CD4-positive, alpha-beta T cell treated with Interleukin-10 for 1 hour (primary cell): ENCODE results near the gene NDE1.
"Not testable (repeated sequence)": the region's sequence is repeated elsewhere in the genome, so short reads cannot be mapped to it uniquely, and the experiment has no call there.

Source experiments
- DNase-seq: peaks from one replicate; pipeline ENCODE4 v3.0.0-alpha.2; 2020

The NDE1 gene

DNA sequence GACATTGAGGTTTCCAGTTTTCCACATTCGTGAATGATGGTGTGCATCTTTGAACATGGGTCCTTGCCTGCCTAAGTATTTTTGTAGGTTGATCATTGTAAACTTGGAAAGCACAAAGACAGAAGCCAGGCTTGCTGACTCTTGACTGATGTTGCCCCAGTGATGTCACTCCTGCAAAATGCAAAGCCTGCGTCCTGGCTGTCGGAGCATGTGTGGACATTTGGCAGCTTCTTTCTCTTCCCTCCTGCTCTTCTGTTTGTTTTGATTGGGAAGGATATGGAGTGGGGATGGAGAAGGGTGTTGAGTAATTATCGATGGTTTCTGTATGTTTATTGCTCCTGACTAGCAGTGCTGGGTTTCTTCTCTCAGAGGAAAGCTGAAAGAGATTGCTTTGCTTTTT lies 3.2 kb downstream of the NDE1 start:
- DNase-seq = no peak

DNA sequence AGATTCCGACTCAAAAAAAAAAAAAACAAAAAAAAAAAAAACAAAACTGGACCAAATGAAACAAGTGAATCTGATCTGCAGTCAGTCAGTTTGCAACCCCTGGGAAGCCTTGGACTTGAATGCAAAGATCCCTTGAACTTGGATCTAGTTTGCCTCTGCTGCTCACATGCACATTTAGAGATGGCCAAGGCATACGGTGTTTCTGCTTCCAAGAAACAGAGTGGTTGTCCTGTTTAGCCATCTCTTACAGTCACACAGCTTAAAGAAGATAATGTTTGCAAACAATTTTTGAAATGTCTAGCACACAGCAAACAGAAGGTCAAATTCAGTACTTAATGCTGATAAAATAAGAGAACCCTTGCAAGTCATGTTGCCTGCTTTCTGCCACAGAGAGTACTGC lies 4.5 kb downstream of the NDE1 start:
- DNase-seq = no peak

DNA sequence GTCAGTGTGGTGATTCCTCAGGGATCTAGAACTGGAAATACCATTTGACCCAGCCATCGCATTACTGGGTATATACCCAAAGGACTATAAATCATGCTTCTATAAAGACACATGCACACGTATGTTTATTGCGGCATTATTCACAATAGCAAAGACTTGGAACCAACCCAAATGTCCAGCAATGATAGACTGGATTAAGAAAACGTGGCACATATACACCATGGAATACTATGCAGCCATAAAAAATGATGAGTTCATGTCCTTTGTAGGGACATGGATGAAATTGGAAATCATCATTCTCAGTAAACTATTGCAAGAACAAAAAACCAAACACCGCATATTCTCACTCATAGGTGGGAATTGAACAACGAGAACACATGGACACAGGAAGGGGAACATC lies 5.5 kb downstream of the NDE1 start:
- not testable (repeated sequence) for DNase-seq

- DNase-seq = no peak
Measured at GRCh38 chr16:15658149-15658548, 8.1 kb downstream of the NDE1 start.

DNA sequence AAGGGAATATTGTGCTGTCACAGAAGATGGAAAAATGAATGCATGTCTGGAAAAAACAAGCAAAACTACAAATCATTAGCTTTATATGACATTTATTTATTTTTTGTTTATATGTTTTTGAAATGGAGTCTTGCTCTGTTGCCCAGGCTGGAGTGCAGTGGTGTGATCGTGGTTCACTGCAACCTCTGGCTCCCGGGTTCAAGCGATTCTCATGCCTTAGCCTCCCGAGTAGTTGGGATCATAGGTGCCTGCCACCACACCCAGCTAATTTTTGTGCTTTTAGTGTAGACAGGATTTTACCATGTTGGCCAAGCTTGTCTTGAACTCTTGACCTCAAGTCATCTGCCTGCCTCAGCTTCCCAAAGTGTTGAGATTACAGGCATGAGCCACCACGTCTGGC lies 8.5 kb downstream of the NDE1 start:
- no peak for DNase-seq

DNA sequence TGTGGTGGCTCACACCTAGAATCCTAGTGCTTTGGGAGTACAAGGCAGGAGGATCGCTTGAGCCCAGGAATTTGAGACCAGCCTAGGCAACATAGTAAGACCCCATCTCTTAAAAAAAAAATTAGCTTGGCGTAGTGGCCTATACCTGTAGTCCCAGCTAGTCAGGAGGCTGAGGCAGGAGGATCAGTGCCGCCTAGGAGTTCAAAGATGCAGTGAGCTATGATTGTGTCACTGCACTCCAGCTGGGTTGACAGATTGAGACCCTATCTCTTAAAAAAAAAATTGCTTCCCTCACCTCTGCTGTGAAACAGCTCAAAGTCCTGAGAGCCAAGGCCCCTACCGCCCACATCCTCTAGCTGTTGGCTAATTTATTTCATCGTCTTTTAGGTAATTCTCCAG lies 10.2 kb downstream of the NDE1 start:
- no peak for DNase-seq

GRCh38 chr16:15665107-15665506 lies 15.1 kb downstream of the NDE1 start:
- DNase-seq = no peak

DNA sequence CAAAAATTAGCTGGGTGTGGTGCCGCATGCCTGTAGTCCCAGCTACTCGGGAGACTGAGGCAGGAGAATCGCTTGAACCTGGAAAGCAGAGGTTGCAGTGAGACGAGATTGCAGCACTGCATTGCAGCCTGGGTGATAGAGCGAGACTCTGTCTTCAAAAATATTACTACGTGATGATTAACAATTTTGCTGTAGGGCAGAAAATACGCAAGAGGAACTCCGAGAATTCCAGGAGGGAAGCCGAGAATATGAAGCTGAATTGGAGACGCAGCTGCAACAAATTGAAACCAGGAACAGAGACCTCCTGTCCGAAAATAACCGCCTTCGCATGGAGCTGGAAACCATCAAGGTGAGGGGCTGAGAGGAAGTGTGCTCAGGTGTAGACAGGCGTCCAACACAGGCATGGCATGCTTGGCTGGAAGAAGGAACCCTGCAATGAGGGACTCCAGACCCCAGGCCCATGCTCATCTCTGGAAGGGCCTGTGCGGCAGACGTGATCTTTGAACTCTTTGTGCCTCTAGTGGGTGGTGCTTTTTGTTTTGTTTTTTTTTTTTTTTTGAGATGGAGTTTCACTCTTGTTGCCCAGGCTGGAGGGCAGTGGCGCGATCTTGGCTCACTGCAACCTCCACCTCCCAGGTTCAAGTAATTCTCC lies 17.2 kb downstream of the NDE1 start:
- DNase-seq = no peak

DNA sequence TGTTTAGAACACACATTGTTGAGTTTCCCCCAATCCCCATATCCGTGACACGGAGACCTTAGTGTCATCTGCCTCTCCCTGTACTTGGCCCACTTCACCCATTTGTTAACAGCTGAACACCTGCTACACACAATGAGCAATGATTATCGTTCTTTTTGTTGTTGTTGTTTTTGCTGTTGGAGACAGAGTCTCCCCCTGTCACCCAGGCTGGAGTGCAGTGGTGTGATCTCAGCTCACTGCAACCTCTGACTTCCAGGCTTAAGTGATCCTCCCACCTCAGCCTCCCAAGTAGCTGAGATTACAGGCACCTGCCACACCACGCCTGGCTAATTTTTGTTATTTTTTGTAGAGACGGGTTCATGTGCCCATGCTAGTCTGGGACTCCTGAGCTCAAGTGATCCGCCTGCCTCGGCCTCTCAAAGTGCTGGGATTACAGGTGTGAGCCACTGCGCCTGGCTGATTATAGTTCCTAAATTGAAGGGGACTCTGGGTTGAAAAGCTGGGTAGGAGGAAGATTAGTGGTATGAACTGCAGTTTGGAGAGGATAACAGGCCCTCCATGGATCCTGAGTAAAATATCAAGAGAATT lies 21.6 kb downstream of the NDE1 start:
- DNase-seq = no peak

GRCh38 chr16:15672127-15672513 lies 22.1 kb downstream of the NDE1 start:
- not testable (repeated sequence) for DNase-seq

- DNase-seq = peak; percentile 87
Measured at GRCh38 chr16:15672514-15673167, 22.6 kb downstream of the NDE1 start.

GRCh38 chr16:15674571-15674970 lies 24.5 kb downstream of the NDE1 start:
- DNase-seq = no peak

- DNase-seq = no peak
Measured at GRCh38 chr16:15676506-15676905, 26.5 kb downstream of the NDE1 start.

DNA sequence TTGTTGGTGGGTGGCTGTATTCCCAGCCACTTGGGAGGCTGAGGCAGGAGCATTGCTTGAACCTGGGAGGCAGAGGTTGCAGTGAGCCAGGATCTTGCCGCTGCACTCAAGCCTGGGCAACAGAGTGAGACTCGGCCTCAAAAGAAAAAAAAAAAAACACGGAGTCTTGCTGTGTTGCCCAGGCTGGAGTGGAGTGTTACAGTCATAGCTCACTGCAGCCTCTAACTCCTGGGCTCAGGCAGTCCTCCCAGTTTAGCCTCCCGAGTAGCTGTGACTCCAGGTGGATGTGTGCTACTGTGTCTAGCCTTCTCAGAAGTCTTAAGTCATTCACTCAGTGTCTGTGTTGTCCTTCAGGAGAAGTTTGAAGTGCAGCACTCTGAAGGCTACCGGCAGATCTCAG lies 27.4 kb downstream of the NDE1 start:
- no peak for DNase-seq

DNA sequence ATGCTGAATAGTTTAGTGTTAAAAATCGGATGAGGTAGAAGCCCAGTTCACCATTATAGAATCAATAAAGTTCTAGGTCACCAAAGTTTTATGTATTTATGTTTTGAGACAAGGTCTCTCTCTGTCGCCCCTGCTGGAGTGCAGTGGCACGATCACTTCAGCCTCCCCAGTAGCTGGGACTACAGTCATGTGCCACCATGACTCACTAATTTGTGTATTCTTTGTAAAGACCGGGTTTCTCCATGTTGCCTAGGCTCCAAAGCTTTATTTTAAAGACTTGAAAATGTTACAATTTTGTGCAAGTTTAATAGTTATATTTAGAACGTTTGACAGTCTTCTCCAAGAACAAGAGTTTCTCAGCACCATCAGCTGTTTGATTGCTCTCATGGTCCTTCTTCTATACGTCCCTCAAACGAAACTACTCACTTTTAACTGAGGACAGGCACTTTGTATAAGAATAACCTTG lies 32.1 kb downstream of the NDE1 start:
- peak; percentile 51 for DNase-seq

- no peak for DNase-seq
Measured at GRCh38 chr16:15686287-15686686, 36.2 kb downstream of the NDE1 start.

GRCh38 chr16:15689290-15689689 lies 39.2 kb downstream of the NDE1 start:
- DNase-seq = no peak

DNA sequence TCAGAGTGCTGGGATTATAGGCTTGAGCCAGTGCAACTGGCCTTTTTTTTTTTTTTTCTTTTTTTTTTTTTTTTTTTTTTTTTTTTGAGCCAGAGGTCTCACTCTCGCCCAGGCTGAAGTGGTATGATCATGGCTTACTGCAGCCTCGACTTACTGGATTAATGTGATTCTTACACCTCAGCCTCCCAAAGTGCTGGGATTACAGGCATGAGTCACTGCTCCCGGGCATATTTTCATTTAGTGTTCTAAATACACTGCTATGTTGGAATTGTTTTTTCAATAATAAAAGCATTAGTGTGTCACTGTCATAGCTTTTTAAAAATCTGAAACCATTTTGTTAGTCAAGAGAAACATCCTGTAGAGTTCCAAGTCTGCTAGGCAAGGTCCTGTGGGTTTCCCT lies 40.3 kb downstream of the NDE1 start:
- no peak for DNase-seq

DNA sequence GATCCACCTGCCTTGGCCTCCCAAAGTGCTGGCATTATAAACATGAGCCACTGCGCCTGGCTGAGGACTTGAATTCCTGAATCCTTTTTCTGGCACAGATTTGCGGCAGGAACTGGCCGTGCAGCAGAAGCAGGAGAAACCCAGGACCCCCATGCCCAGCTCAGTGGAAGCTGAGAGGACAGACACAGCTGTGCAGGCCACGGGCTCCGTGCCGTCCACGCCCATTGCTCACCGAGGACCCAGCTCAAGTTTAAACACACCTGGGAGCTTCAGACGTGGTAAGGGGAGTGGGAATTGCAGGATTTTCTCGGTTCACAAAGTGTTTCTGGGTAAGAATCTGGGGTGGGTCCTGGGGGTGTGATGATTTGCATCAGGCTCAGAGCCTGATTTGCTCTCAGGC lies 41.0 kb downstream of the NDE1 start:
- no peak for DNase-seq

GRCh38 chr16:15692508-15692907 lies 42.5 kb downstream of the NDE1 start:
- not testable (repeated sequence) for DNase-seq

- DNase-seq = no peak
Measured at GRCh38 chr16:15694499-15694898, 44.5 kb downstream of the NDE1 start.

DNA sequence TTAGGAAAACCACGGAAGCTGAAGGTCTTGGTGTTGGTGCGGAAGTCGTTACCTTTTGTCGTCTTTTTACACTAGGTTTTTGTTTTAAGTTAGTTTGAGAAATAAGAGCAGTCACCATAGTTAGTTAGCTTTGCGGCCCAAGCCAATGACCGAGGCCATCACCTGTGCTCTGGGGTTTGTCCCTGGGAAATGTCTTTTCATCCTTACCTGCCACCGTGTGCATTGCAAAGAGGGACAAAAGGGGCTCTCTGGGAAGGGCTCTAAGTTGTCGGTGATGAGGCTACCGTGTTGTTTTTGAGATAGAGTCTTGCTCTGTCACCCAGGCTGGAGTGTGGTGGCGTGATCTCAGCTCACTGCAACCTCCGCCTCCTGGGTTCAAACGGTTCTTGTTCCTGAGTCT lies 49.8 kb downstream of the NDE1 start:
- DNase-seq = no peak

- DNase-seq = no peak
Measured at GRCh38 chr16:15701367-15701766, 51.3 kb downstream of the NDE1 start.
